ENCODE measurements around the gene AKT3. TPM values are rescaled to one million over a fixed set of nuclear protein-coding genes. Genes with fewer than 3 reads are reported as not detected.

The AKT3 gene
- total and polyA plus RNA-seq, 8 donors = 5.5 to 100 (median 13.8) TPM

DNA sequence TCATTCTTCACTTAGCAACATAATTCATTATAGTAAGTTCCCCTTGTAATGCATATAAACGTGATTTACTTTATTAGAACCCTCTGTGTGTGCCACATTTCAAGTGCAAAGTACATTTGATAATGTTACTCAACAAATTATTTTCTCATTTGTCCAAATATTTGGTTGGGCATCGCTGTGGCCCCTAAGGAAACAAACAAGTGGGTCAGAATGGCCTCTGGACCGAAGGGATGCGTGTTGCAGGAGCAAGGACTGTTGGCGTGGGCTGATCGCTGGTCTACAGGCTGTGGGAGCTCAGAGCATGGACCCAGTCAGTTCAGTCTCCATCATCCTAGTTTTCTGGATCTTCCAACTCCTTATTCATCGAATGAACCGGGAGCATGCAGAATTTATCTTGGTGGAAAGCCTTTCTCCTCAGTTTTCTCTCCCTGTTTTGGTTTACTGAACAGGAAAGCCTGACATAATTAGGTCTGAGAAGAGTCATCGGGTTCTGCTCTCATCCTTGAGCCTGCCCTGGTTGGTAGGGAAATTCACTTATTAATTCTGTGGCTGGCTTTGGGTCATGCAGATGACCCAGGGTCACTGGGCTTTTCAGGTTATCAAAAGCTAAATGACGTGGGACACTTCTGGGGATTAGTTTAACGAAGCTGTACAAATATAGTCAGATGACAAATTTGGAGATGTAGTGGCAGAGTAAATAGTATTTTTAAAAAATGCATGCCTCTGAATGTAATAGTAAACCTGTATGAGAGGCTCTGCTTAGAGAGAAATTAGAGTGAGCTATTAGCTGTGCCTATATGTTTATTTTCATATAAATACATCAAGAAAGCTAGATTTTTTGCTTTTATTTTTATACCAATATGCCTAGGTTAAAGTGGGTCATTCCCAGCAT, 394.0 kb downstream of the AKT3 start:
- Histone ChIP-seq H3K27me3 (no peaks in the 10 kb centered on the region), H3K36me3 (peaks cover 0 to 9% (median 4%) of the 10 kb centered on the region in 4 donors), H3K4me1 (no peaks in the 10 kb centered on the region), H3K4me3 (no peak overlapping the region), H3K27ac (no peak overlapping the region), H3K9me3 (no peaks in the 10 kb centered on the region)
- DNase-seq = no peak
- intact Hi-C loops (cut with DNase I; ENCODE audit: low total_unique reads) = no loop called here
- WGBS, 5 donors = 74 to 85% (median 78%) methylated on average over 11 of the region's 11 CpGs
- TF ChIP-seq, protein P1, sequence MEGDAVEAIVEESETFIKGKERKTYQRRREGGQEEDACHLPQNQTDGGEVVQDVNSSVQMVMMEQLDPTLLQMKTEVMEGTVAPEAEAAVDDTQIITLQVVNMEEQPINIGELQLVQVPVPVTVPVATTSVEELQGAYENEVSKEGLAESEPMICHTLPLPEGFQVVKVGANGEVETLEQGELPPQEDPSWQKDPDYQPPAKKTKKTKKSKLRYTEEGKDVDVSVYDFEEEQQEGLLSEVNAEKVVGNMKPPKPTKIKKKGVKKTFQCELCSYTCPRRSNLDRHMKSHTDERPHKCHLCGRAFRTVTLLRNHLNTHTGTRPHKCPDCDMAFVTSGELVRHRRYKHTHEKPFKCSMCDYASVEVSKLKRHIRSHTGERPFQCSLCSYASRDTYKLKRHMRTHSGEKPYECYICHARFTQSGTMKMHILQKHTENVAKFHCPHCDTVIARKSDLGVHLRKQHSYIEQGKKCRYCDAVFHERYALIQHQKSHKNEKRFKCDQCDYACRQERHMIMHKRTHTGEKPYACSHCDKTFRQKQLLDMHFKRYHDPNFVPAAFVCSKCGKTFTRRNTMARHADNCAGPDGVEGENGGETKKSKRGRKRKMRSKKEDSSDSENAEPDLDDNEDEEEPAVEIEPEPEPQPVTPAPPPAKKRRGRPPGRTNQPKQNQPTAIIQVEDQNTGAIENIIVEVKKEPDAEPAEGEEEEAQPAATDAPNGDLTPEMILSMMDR (IDR thresholded peaks at IDR 0.05) = no peak
- no peak for TF ChIP-seq POLR2AphosphoS5 (IDR thresholded peaks at IDR 0.05)
- no peak for TF ChIP-seq EP300 (IDR thresholded peaks at IDR 0.05)
- no peak for TF ChIP-seq POLR2A (IDR thresholded peaks at IDR 0.05)

- no peak for DNase-seq
- Histone ChIP-seq H3K36me3 (peaks cover 0 to under 1% (median 0%) of the 10 kb centered on the region in 4 donors), H3K27ac (no peak overlapping the region), H3K9me3 (no peaks in the 10 kb centered on the region), H3K27me3 (no peaks in the 10 kb centered on the region), H3K4me1 (no peaks in the 10 kb centered on the region), H3K4me3 (no peak overlapping the region)
- WGBS, 5 donors = 85 to 91% (median 90%) methylated on average over 17 of the region's 17 CpGs
- TF ChIP-seq POLR2A (IDR thresholded peaks at IDR 0.05) (no peak), POLR2AphosphoS5 (IDR thresholded peaks at IDR 0.05) (no peak), EP300 (IDR thresholded peaks at IDR 0.05) (no peak)
- TF ChIP-seq, protein P1 (IDR thresholded peaks at IDR 0.05) = no peak
- intact Hi-C loops (cut with DNase I; ENCODE audit: low total_unique reads) = no loop called here
Observed at GRCh38 chr1:243454328-243454997, 395.6 kb downstream of the AKT3 start.

DNA sequence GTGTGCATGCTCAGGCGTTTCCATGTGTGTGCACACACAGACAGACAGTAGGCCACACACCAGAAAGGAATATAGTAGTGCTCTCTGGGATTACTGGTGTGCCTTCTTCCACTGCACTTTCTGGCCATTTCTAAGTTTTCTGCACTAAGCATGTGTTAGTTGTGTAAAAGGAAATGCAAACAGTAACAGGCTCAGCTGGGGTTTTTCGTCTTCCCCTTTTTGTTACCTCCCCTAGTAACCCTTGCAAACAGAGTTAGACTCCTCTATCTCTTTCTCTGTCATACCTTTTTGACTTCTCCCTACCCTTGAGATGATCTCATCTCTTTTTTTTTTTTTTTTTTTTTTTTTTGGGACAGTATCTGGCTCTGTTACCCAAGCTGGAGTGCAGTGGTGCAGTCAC, 398.0 kb downstream of the AKT3 start:
- no peak for TF ChIP-seq POLR2AphosphoS5 (IDR thresholded peaks at IDR 0.05)
- no peak for TF ChIP-seq POLR2A (IDR thresholded peaks at IDR 0.05)
- no peak for TF ChIP-seq EP300 (IDR thresholded peaks at IDR 0.05)
- TF ChIP-seq, protein P1 (IDR thresholded peaks at IDR 0.05) = no peak
- WGBS, 5 donors = 88 to 96% (median 90%) methylated on average over 2 of the region's 2 CpGs
- no peaks in the 10 kb centered on the region for H3K36me3 ChIP-seq
- H3K27me3 ChIP-seq = no peaks in the 10 kb centered on the region
- DNase-seq = no peak
- no peaks in the 10 kb centered on the region for H3K9me3 ChIP-seq
- intact Hi-C loops (cut with DNase I; ENCODE audit: low total_unique reads) = no loop called here
- H3K4me3 ChIP-seq = no peak overlapping the region
- H3K4me1 ChIP-seq = peaks cover 0 to 9% (median 6%) of the 10 kb centered on the region in 4 donors
- H3K27ac ChIP-seq = no peak overlapping the region

GRCh38 chr1:243449373-243449772, 400.7 kb downstream of the AKT3 start:
- DNase-seq = no peak
- Histone ChIP-seq H3K27ac (no peak overlapping the region), H3K9me3 (no peaks in the 10 kb centered on the region), H3K27me3 (no peaks in the 10 kb centered on the region), H3K36me3 (no peaks in the 10 kb centered on the region), H3K4me3 (no peak overlapping the region), H3K4me1 (peaks cover 0 to 9% (median 6%) of the 10 kb centered on the region in 4 donors)
- intact Hi-C loops (cut with DNase I; ENCODE audit: low total_unique reads) = no loop called here
- WGBS, 5 donors = 91 to 95% (median 94%) methylated on average over 6 of the region's 6 CpGs
- TF ChIP-seq EP300 (IDR thresholded peaks at IDR 0.05) = no peak
- TF ChIP-seq POLR2AphosphoS5 (IDR thresholded peaks at IDR 0.05) = no peak
- TF ChIP-seq, protein P1 (IDR thresholded peaks at IDR 0.05) = no peak
- TF ChIP-seq POLR2A (IDR thresholded peaks at IDR 0.05) = no peak
